ENCODE results near the gene DHRS12. TPM values are rescaled to one million over a fixed set of nuclear protein-coding genes. Genes with fewer than 3 reads are reported as not detected.
A peak's percentile ranks its signal among the peaks of the same experiment; 100 is the strongest.

Gene DHRS12
- total and polyA plus RNA-seq, 4 donors, result 11.8 to 23.5 (median 14.5) TPM

DNA sequence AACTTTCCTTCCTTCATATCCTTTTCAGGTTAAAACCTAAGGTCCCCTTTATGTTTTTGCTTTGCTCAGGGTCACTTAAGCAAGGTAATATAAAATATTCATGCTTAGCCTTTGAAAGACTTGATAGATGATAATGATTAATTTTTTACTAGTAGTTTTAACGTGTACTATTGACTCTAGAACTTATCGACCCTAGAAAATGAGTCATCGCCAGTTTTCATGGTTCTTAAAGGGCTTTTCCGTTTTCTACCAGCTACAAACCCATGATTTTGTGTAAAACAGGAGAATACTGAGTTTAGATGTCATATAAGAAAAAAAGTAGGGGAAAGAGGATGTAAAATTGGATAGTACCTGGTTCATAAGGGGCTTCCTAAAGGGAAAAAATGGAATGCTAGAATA is 75.7 kb downstream of the DHRS12 start:
- ATAC-seq (ENCODE audit: low FRiP score) (no peak), DNase-seq (no peak)
- Histone ChIP-seq H3K36me3 (ENCODE audit: control insufficient read depth in 1 of 2, insufficient read depth in 2 of 2, low read length in 1 of 2) (no peaks in the 10 kb centered on the region), H3K27me3 (ENCODE audit: control insufficient read depth in 1 of 2, insufficient read depth in 2 of 2, low read length in 1 of 2) (no peaks in the 10 kb centered on the region), H3K4me3 (ENCODE audit: low read length in 2 of 2) (no peak overlapping the region), H3K27ac (ENCODE audit: low read depth in 1 of 2, low read length in 2 of 2) (no peak overlapping the region), H3K9me3 (ENCODE audit: control insufficient read depth, low read length) (no peaks in the 10 kb centered on the region), H3K4me1 (ENCODE audit: control insufficient read depth in 1 of 2, insufficient read depth in 2 of 2, low read length in 2 of 2) (peaks cover 14 to 31% of the 10 kb centered on the region in 2 donors)
- WGBS, 2 donors, result 51 to 61% methylated on average over 4 of the region's 4 CpGs
- intact Hi-C loops (cut with DNase I), result loop anchor here (2.0 to 10.0 kb wide), 2 partner anchors 53 to 143 kb away; partner anchors contain the start of gene WDFY2 (in 1 of the 2)

DNA sequence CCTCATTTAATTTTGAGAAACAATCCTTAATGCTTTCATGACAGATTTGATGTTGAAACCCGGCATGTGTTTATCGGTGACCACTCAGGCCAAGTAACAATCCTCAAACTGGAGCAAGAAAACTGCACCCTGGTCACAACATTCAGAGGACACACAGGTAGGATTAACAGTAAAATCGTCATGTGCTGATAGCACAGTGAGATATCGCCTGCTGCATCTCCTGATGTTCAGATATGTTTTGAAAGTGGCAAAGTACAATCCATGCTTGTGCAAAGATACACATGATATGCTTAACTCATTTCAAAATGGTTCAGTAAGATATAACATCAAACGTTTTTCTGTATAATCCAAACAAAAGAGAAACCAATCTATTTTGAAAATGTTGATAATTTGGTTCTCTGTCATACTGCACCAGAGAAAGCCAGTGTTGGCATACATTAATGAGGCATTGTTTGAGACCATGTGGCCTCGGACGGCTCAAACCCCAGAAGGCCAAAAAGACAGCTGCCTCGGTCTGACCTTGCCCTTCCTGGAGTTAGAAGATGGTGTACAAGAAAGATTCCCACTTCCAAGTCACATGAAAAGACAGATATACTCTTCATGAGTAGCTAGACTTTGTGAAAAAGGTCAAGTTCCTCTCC is 76.2 kb downstream of the DHRS12 start:
- intact Hi-C loops (cut with DNase I), result loop anchor here (2.0 to 10.0 kb wide), 3 partner anchors 53 to 275 kb away; partner anchors contain the start of genes INTS6 (in 1 of the 2) and WDFY2 (in 1 of the 2)
- 38 to 44% methylated on average over 8 of the region's 8 CpGs for WGBS, 2 donors
- no peak overlapping the region for H3K4me3 ChIP-seq (ENCODE audit: low read length in 2 of 2)
- peaks cover 14 to 31% of the 10 kb centered on the region in 2 donors for H3K4me1 ChIP-seq (ENCODE audit: control insufficient read depth in 1 of 2, insufficient read depth in 2 of 2, low read length in 2 of 2)
- peak overlapping the region in 1 of 2 donors; percentile 48 for H3K27ac ChIP-seq (ENCODE audit: low read depth in 1 of 2, low read length in 2 of 2)
- no peaks in the 10 kb centered on the region for H3K36me3 ChIP-seq (ENCODE audit: control insufficient read depth in 1 of 2, insufficient read depth in 2 of 2, low read length in 1 of 2)
- DNase-seq (no peak), ATAC-seq (ENCODE audit: low FRiP score) (no peak)
- H3K9me3 ChIP-seq (ENCODE audit: control insufficient read depth, low read length), result no peaks in the 10 kb centered on the region
- no peaks in the 10 kb centered on the region for H3K27me3 ChIP-seq (ENCODE audit: control insufficient read depth in 1 of 2, insufficient read depth in 2 of 2, low read length in 1 of 2)

DNA sequence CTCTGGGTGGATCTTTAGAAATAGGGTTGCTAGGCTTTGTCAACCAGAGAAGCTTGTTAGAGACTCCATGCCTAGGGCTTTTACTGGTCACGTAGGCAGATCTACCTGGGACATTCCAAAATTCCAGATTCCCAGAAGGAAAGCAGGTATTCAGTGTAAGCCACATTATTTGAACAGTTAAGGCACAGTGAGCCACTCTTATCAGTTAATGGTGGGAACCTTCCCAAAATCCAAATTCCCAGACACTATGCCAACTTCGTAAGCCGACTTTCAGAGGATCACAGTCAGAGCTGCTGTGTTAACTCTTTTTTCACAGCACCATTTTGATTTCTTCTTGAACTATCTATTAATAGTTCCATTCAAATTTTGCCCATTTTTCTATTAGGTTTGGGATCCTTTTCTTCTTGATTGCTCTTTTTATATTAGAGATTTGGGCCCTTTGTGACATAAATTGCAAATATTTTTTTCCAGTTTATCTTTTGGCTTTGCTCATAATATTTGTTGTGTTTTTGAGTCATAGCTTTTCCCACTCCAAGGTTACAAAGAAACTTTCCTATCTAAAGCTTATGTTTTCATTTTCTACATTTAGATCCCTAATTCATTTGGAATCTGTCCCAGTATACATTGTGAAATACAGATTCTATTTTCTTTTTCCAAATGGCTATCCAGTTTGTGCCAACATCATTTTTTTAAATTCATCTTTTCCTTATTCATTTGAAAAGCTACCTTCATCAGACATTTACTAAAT is 77.3 kb downstream of the DHRS12 start:
- intact Hi-C loops (cut with DNase I), result loop anchor here (2.0 to 10.0 kb wide), 2 partner anchors 52 to 274 kb away; partner anchors contain the start of gene INTS6 (in 1 of the 2)
- no peak for ATAC-seq (ENCODE audit: low FRiP score)
- H3K4me1 ChIP-seq (ENCODE audit: control insufficient read depth in 1 of 2, insufficient read depth in 2 of 2, low read length in 2 of 2), result peaks cover 12 to 31% of the 10 kb centered on the region in 2 donors

DNA sequence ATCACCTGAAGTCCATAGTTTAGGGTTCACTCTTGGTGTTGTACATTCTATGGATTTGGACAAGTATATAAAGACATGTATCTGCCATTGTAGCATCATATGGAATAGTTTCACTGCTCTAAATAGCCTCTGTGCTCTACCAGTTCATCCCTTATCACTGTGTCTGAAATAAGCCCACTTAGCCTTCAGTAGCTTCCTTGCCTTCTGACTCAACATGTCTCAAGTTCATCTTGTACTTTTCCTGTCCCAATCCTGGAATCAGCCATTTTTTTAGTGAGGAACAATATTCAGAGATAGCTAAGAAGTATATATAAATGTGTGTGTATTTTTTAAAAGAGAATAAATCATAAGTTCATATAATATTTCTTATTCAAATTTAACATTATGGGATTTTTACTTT is 79.2 kb downstream of the DHRS12 start:
- peaks cover 5 to 22% of the 10 kb centered on the region in 2 donors for H3K4me1 ChIP-seq (ENCODE audit: control insufficient read depth in 1 of 2, insufficient read depth in 2 of 2, low read length in 2 of 2)
- ATAC-seq (ENCODE audit: low FRiP score), result no peak
- no peaks in the 10 kb centered on the region for H3K9me3 ChIP-seq (ENCODE audit: control insufficient read depth, low read length)
- no peaks in the 10 kb centered on the region for H3K27me3 ChIP-seq (ENCODE audit: control insufficient read depth in 1 of 2, insufficient read depth in 2 of 2, low read length in 1 of 2)
- DNase-seq, result no peak
- H3K36me3 ChIP-seq (ENCODE audit: control insufficient read depth in 1 of 2, insufficient read depth in 2 of 2, low read length in 1 of 2), result no peaks in the 10 kb centered on the region
- no peak overlapping the region for H3K27ac ChIP-seq (ENCODE audit: low read depth in 1 of 2, low read length in 2 of 2)
- intact Hi-C loops (cut with DNase I), result loop anchor here (5.0 to 10.0 kb wide), 2 partner anchors 50 to 142 kb away; partner anchors contain the start of gene WDFY2 (in 1 of the 2)
- H3K4me3 ChIP-seq (ENCODE audit: low read length in 2 of 2), result no peak overlapping the region

More for the DNA sequence above, 77.3 kb downstream of the DHRS12 start:
- DNase-seq, result no peak
- H3K9me3 ChIP-seq (ENCODE audit: control insufficient read depth, low read length), result no peaks in the 10 kb centered on the region
- H3K27me3 ChIP-seq (ENCODE audit: control insufficient read depth in 1 of 2, insufficient read depth in 2 of 2, low read length in 1 of 2), result no peaks in the 10 kb centered on the region
- no peak overlapping the region for H3K4me3 ChIP-seq (ENCODE audit: low read length in 2 of 2)
- H3K36me3 ChIP-seq (ENCODE audit: control insufficient read depth in 1 of 2, insufficient read depth in 2 of 2, low read length in 1 of 2), result no peaks in the 10 kb centered on the region
- H3K27ac ChIP-seq (ENCODE audit: low read depth in 1 of 2, low read length in 2 of 2), result peak overlapping the region; percentile 60 to 79
- WGBS, 2 donors, result 5 to 7% methylated on average over 3 of the region's 3 CpGs

- no peaks in the 10 kb centered on the region for H3K27me3 ChIP-seq (ENCODE audit: control insufficient read depth in 1 of 2, insufficient read depth in 2 of 2, low read length in 1 of 2)
- no peaks in the 10 kb centered on the region for H3K36me3 ChIP-seq (ENCODE audit: control insufficient read depth in 1 of 2, insufficient read depth in 2 of 2, low read length in 1 of 2)
- 16 to 27% methylated on average over 6 of the region's 6 CpGs for WGBS, 2 donors
- intact Hi-C loops (cut with DNase I), result loop anchor here (5.0 to 10.0 kb wide), 2 partner anchors 49 to 141 kb away; partner anchors contain the start of gene WDFY2 (in 1 of the 2)
- DNase-seq (no peak), ATAC-seq (ENCODE audit: low FRiP score) (no peak)
- H3K9me3 ChIP-seq (ENCODE audit: control insufficient read depth, low read length), result no peaks in the 10 kb centered on the region
- H3K27ac ChIP-seq (ENCODE audit: low read depth in 1 of 2, low read length in 2 of 2), result no peak overlapping the region
- H3K4me1 ChIP-seq (ENCODE audit: control insufficient read depth in 1 of 2, insufficient read depth in 2 of 2, low read length in 2 of 2), result peaks cover 5 to 13% of the 10 kb centered on the region in 2 donors
- H3K4me3 ChIP-seq (ENCODE audit: low read length in 2 of 2), result no peak overlapping the region
Observed at GRCh38 chr13:51723529-51723928, 80.4 kb downstream of the DHRS12 start.

DNA sequence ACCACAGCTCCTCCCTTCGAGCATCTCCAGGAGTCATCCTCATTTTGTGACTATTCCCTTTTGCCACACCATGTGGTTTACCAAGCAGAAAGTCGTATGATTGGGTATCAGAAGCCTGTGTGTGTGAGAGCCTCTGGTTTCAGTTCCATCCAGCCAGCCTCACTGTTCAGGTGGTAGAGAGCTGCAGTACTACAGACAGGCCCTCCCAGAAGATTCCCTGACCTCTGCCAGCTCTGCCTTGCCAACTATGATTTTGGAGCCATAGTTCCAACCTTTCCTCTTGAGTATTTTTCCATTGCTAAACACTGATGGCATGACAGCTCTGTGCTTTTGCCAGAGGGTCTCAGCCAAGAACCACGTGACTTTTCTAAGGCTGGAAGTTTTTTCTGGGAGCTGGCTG is 82.5 kb downstream of the DHRS12 start:
- Histone ChIP-seq H3K27me3 (ENCODE audit: control insufficient read depth in 1 of 2, insufficient read depth in 2 of 2, low read length in 1 of 2) (no peaks in the 10 kb centered on the region), H3K4me1 (ENCODE audit: control insufficient read depth in 1 of 2, insufficient read depth in 2 of 2, low read length in 2 of 2) (peaks cover 5 to 7% of the 10 kb centered on the region in 2 donors), H3K27ac (ENCODE audit: low read depth in 1 of 2, low read length in 2 of 2) (peak overlapping the region; percentile 47 to 76), H3K9me3 (ENCODE audit: control insufficient read depth, low read length) (no peaks in the 10 kb centered on the region), H3K36me3 (ENCODE audit: control insufficient read depth in 1 of 2, insufficient read depth in 2 of 2, low read length in 1 of 2) (no peaks in the 10 kb centered on the region), H3K4me3 (ENCODE audit: low read length in 2 of 2) (no peak overlapping the region)
- ATAC-seq (ENCODE audit: low FRiP score), result peak; percentile 82
- intact Hi-C loops (cut with DNase I), result loop anchor here (5.0 to 10.0 kb wide), 2 partner anchors 47 to 139 kb away; partner anchors contain the start of gene WDFY2 (in 1 of the 2)
- peak in 1 of 2 donors; percentile 44 for DNase-seq
- WGBS, 2 donors, result 30% methylated on average over 3 of the region's 3 CpGs

GRCh38 chr13:51719394-51719793 is 84.6 kb downstream of the DHRS12 start:
- ATAC-seq (ENCODE audit: low FRiP score) (no peak), DNase-seq (no peak)
- no peak overlapping the region for H3K4me3 ChIP-seq (ENCODE audit: low read length in 2 of 2)
- no peak overlapping the region for H3K27ac ChIP-seq (ENCODE audit: low read depth in 1 of 2, low read length in 2 of 2)
- intact Hi-C loops (cut with DNase I), result no loop called here
- WGBS, 2 donors, result 95 to 96% methylated on average over 1 of the region's 1 CpG
- no peaks in the 10 kb centered on the region for H3K27me3 ChIP-seq (ENCODE audit: control insufficient read depth in 1 of 2, insufficient read depth in 2 of 2, low read length in 1 of 2)
- peaks cover 3 to 5% of the 10 kb centered on the region in 2 donors for H3K4me1 ChIP-seq (ENCODE audit: control insufficient read depth in 1 of 2, insufficient read depth in 2 of 2, low read length in 2 of 2)
- no peaks in the 10 kb centered on the region for H3K36me3 ChIP-seq (ENCODE audit: control insufficient read depth in 1 of 2, insufficient read depth in 2 of 2, low read length in 1 of 2)
- H3K9me3 ChIP-seq (ENCODE audit: control insufficient read depth, low read length), result no peaks in the 10 kb centered on the region

Data from aorta (tissue), 5 donors.